SK-N-SH treated with all-trans-retinoic acid at 6 μM for 48 hours (cell line): Measurements from ENCODE around the gene SDK2.

Source experiments
- ARNTL ChIP-seq: fragments of 450-650 bp; formaldehyde crosslinking; IDR thresholded peaks from 2 replicates; pipeline ENCODE4 v1.5.0; 2020; ENCODE audit warnings: low read depth, mild to moderate bottlenecking, moderate library complexity, borderline replicate concordance
- GLIS3 ChIP-seq: fragments of 250-450 bp; sonication (Bioruptor Pico); IDR thresholded peaks from 2 replicates; pipeline ENCODE4 v1.5.0; 2020; ENCODE audit warnings: mild to moderate bottlenecking, moderate library complexity
- ISL1 ChIP-seq: fragments of 250-450 bp; sonication (Bioruptor Pico); IDR thresholded peaks from 2 replicates; pipeline ENCODE4 v2.1.2; 2022; ENCODE audit warnings: mild to moderate bottlenecking, moderate library complexity
- PPARA ChIP-seq: fragments of 250-450 bp; sonication (Bioruptor Pico); IDR thresholded peaks from 2 replicates; pipeline ENCODE4 v1.5.0; 2020; ENCODE audit warnings: mild to moderate bottlenecking, borderline replicate concordance
- TCF4 ChIP-seq: fragments of 250-450 bp; sonication (Bioruptor Pico); IDR thresholded peaks from 2 replicates; pipeline ENCODE4 v1.8.0; 2021; ENCODE audit warnings: mild to moderate bottlenecking, moderate library complexity, borderline replicate concordance
- TOX ChIP-seq: fragments of 250-450 bp; sonication (Bioruptor Pico); IDR thresholded peaks from 2 replicates; pipeline ENCODE4 v1.8.0; 2021; ENCODE audit warnings: mild to moderate bottlenecking, moderate library complexity, borderline replicate concordance
- TSHZ2 ChIP-seq: fragments of 250-450 bp; sonication (Bioruptor Pico); IDR thresholded peaks from 2 replicates; pipeline ENCODE4 v1.5.0; 2020; ENCODE audit warnings: mild to moderate bottlenecking, moderate library complexity
- ZC3H10 ChIP-seq: fragments of 250-450 bp; sonication (Bioruptor Pico); IDR thresholded peaks from 2 replicates; pipeline ENCODE4 v1.5.1; 2021; ENCODE audit warnings: mild to moderate bottlenecking, moderate library complexity
- ZFP3 ChIP-seq: fragments of 250-450 bp; sonication (Bioruptor Pico); IDR thresholded peaks from 2 replicates; pipeline ENCODE4 v1.5.0; 2020; ENCODE audit warnings: mild to moderate bottlenecking, moderate library complexity
- ZFP30 ChIP-seq: fragments of 450-650 bp; formaldehyde crosslinking; IDR thresholded peaks from 2 replicates; pipeline ENCODE4 v1.5.0; 2022; ENCODE audit warnings: mild to moderate bottlenecking, moderate library complexity
- ZNF70 ChIP-seq: fragments of 450-650 bp; formaldehyde crosslinking; IDR thresholded peaks from 2 replicates; pipeline ENCODE4 v1.5.0; 2020; ENCODE audit warnings: mild to moderate bottlenecking, moderate library complexity
- ZNF8 ChIP-seq: fragments of 450-650 bp; formaldehyde crosslinking; IDR thresholded peaks from 2 replicates; pipeline ENCODE4 v1.5.0; 2020; ENCODE audit warnings: mild to moderate bottlenecking, moderate library complexity
- TF ChIP-seq, protein P1 (sequence below): fragments of 250-450 bp; sonication (Bioruptor Pico); IDR thresholded peaks from 2 replicates; pipeline ENCODE4 v1.5.1; 2020; ENCODE audit warnings: low read depth, mild to moderate bottlenecking, moderate library complexity
- TF ChIP-seq, protein P2 (sequence below): fragments of 250-450 bp; sonication (Bioruptor Pico); IDR thresholded peaks from 2 replicates; pipeline ENCODE4 v1.8.0; 2021; ENCODE audit warnings: low read depth, mild to moderate bottlenecking, moderate library complexity, borderline replicate concordance

DNA sequence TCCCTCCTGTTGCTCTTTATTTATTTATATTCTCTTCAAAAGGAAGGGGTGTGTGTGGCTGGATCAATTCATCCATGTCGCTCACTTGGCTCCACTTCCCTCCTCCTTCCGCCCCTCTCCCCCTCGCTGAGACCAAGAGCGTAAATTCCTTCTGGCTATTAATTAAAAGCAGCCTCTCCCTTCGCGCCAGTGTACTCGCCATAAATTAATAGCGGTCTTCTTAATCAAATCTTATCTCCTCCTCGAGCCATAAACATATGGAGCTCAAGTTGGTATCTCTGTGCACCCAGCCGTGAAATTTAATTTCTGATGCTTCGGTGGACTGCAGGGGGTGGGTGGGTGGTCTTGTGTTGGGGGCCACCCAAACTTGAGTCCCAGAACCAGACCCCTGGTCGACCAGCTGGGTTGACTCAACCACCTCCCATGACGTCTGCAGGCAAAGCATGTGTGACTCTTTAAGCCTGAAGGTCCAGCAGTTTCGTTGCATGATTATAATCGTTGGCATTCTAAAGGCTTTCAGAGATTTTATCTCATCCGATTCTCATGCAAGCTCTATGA lies 57.9 kb downstream of the SDK2 start:
- TF ChIP-seq ZNF8 (CRISPR knock-in tag) (no peak), TOX (CRISPR knock-in tag) (no peak), TCF4 (peak; percentile 90), ARNTL (no peak), ISL1 (CRISPR knock-in tag) (no peak), ZC3H10 (no peak), PPARA (CRISPR knock-in tag) (no peak), GLIS3 (CRISPR knock-in tag) (no peak), ZFP30 (CRISPR knock-in tag) (no peak), ZFP3 (CRISPR knock-in tag) (no peak), TSHZ2 (CRISPR knock-in tag) (no peak), ZNF70 (CRISPR knock-in tag) (no peak)
- TF ChIP-seq, protein P1, sequence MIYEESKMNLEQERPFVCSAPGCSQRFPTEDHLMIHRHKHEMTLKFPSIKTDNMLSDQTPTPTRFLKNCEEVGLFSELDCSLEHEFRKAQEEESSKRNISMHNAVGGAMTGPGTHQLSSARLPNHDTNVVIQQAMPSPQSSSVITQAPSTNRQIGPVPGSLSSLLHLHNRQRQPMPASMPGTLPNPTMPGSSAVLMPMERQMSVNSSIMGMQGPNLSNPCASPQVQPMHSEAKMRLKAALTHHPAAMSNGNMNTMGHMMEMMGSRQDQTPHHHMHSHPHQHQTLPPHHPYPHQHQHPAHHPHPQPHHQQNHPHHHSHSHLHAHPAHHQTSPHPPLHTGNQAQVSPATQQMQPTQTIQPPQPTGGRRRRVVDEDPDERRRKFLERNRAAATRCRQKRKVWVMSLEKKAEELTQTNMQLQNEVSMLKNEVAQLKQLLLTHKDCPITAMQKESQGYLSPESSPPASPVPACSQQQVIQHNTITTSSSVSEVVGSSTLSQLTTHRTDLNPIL (CRISPR knock-in tag), result no peak
- TF ChIP-seq, protein P2, sequence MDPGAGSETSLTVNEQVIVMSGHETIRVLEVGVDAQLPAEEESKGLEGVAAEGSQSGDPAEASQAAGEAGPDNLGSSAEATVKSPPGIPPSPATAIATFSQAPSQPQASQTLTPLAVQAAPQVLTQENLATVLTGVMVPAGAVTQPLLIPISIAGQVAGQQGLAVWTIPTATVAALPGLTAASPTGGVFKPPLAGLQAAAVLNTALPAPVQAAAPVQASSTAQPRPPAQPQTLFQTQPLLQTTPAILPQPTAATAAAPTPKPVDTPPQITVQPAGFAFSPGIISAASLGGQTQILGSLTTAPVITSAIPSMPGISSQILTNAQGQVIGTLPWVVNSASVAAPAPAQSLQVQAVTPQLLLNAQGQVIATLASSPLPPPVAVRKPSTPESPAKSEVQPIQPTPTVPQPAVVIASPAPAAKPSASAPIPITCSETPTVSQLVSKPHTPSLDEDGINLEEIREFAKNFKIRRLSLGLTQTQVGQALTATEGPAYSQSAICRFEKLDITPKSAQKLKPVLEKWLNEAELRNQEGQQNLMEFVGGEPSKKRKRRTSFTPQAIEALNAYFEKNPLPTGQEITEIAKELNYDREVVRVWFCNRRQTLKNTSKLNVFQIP, result no peak
